ENCODE results near the gene VAMP5.
"Not testable (repeated sequence)": the region's sequence is repeated elsewhere in the genome, so short reads cannot be mapped to it uniquely, and the experiment has no call there.

The VAMP5 gene

DNA sequence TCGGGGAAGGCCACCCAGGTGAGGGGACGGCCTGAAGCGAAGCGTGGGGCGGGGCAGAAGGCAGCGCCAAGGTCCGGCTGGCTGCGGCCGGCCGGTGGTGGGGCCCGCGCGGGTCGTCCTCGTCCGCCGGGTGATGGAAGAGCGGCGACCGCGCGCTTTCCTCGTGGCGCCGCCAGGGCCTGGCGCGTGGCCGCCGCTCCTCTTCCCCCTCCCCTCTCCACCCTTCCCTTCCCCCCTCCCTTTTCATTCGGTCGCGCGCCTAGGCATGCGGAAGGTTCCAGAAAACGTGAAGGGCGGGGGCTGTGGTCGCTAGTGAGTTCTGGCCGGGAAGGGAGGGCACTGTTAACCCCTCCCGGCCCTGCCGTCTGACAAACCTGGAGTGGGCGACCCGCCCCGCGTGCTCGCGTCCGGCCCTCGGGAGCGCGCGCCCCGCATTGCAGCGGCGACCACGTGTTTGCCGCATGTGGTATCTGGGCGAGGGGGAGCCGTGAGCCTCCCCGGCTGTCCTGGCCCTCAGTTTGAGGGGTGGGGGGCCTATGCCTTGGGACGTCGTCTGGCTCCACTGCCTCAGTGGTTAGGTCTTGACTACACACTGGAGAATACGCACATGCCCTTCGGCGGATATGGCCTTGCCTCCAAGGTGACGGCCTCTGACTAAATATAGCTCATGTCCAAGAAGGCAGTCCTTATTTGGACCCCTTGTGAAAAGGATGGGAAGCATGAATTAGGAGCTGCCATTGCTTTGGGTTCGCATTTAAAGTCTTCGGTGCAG is 44.7 kb upstream of the VAMP5 start:
- no peak for DNase-seq
- Mint-ChIP-seq H3K27ac (peak overlapping the region; percentile 98), H3K4me1 (peaks cover 71% of the 10 kb centered on the region), H3K36me3 (ENCODE audit: low read depth) (peaks cover 47% of the 10 kb centered on the region), H3K9me3 (no peaks in the 10 kb centered on the region), H3K4me3 (peak overlapping the region; percentile 99), H3K27me3 (ENCODE audit: low read depth, poor library complexity) (no peaks in the 10 kb centered on the region)
- TF ChIP-seq, protein P1, sequence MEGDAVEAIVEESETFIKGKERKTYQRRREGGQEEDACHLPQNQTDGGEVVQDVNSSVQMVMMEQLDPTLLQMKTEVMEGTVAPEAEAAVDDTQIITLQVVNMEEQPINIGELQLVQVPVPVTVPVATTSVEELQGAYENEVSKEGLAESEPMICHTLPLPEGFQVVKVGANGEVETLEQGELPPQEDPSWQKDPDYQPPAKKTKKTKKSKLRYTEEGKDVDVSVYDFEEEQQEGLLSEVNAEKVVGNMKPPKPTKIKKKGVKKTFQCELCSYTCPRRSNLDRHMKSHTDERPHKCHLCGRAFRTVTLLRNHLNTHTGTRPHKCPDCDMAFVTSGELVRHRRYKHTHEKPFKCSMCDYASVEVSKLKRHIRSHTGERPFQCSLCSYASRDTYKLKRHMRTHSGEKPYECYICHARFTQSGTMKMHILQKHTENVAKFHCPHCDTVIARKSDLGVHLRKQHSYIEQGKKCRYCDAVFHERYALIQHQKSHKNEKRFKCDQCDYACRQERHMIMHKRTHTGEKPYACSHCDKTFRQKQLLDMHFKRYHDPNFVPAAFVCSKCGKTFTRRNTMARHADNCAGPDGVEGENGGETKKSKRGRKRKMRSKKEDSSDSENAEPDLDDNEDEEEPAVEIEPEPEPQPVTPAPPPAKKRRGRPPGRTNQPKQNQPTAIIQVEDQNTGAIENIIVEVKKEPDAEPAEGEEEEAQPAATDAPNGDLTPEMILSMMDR (IDR thresholded peaks at IDR 0.05), result no peak

DNA sequence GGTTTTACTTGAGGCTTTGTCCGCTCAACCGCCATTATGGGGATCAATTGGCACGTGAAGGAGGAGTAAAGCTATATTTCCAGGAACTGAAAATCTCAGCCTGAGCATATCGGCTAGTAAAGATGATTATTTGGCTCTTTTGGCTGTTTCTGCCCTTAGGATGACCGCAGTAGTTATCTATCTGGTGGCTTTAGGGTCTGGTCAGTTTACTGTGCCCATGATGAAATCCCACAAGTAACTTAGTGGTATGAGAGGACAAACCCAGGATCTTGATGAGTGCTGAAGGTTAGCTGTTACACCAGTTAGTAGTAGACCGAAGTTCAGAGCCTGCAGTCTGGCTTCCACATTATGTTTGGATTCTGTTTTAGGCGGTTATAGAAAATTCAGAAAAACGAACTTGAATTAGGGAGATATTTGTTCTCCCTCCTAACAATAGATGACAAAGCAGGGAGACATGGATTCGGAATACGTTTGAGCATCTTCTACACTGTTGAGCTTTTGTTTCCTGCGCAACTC is 44.0 kb upstream of the VAMP5 start:
- Mint-ChIP-seq H3K27me3 (ENCODE audit: low read depth, poor library complexity) (no peaks in the 10 kb centered on the region), H3K36me3 (ENCODE audit: low read depth) (peaks cover 51% of the 10 kb centered on the region), H3K27ac (peak overlapping the region; percentile 89), H3K9me3 (no peaks in the 10 kb centered on the region), H3K4me1 (peaks cover 68% of the 10 kb centered on the region), H3K4me3 (peak overlapping the region; percentile 99)
- DNase-seq, result no peak
- TF ChIP-seq, protein P1 (IDR thresholded peaks at IDR 0.05), result no peak

DNA sequence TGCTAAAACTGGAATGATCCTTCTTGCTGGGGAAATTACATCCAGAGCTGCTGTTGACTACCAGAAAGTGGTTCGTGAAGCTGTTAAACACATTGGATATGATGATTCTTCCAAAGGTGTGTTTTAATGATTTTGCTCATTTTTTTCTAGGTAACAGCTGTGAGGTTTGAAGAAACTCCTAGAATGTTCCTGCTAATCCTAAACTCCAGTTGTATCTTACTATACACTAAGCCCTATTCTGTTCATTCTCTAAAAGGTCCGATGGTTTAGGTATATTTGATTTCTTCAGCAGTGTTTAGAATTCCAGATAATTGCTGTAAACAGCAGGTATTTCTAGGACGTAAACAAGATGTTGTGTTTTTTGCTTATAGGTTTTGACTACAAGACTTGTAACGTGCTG is 43.0 kb upstream of the VAMP5 start:
- H3K4me1 Mint-ChIP-seq, result peaks cover 65% of the 10 kb centered on the region
- no peaks in the 10 kb centered on the region for H3K27me3 Mint-ChIP-seq (ENCODE audit: low read depth, poor library complexity)
- H3K36me3 Mint-ChIP-seq (ENCODE audit: low read depth), result peaks cover 49% of the 10 kb centered on the region
- TF ChIP-seq, protein P1 (IDR thresholded peaks at IDR 0.05), result no peak
- no peaks in the 10 kb centered on the region for H3K9me3 Mint-ChIP-seq
- peak overlapping the region; percentile 89 for H3K27ac Mint-ChIP-seq
- no peak for DNase-seq
- peak overlapping the region; percentile 99 for H3K4me3 Mint-ChIP-seq

DNA sequence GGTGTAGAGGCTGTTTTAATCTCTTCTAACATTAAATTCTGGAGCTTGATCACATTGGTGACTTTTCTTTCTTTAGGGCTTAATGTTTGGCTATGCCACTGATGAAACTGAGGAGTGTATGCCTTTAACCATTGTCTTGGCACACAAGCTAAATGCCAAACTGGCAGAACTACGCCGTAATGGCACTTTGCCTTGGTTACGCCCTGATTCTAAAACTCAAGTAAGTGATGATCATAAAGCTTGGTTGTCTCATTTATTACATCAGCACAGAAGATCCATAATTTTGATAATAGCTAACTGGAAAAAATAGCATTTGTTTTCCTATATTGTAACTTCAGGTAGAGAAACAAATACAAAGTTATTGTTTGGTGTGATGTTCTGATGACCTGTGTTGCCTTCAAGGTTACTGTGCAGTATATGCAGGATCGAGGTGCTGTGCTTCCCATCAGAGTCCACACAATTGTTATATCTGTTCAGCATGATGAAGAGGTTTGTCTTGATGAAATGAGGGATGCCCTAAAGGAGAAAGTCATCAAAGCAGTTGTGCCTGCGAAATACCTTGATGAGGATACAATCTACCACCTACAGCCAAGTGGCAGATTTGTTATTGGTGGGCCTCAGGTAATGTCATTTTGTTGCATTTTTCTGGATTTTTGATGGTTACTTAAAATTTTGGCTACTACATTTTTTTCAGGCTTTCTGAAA is 42.3 kb upstream of the VAMP5 start:
- peak overlapping the region; percentile 99 for H3K4me3 Mint-ChIP-seq
- peak overlapping the region; percentile 23 for H3K27ac Mint-ChIP-seq
- no peaks in the 10 kb centered on the region for H3K9me3 Mint-ChIP-seq
- no peak for DNase-seq
- peaks cover 47% of the 10 kb centered on the region for H3K36me3 Mint-ChIP-seq (ENCODE audit: low read depth)
- TF ChIP-seq, protein P1 (IDR thresholded peaks at IDR 0.05), result no peak
- peaks cover 58% of the 10 kb centered on the region for H3K4me1 Mint-ChIP-seq
- no peaks in the 10 kb centered on the region for H3K27me3 Mint-ChIP-seq (ENCODE audit: low read depth, poor library complexity)

DNA sequence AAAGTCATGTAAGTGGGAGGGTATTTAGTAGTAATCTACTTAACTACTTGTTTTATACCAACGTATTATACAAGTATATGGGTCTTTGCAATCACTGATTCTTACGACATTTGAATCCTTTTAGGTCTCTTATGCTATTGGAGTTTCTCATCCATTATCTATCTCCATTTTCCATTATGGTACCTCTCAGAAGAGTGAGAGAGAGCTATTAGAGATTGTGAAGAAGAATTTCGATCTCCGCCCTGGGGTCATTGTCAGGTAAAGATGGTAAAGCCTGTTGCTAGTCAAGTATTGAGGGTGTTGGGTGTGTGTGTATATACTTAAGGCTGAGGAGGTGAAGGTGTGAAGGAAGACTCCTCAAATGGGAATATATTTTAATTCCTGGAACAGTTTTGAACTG is 41.5 kb upstream of the VAMP5 start:
- TF ChIP-seq, protein P1 (IDR thresholded peaks at IDR 0.05), result no peak
- Mint-ChIP-seq H3K27ac (peak overlapping the region; percentile 55), H3K4me1 (peaks cover 50% of the 10 kb centered on the region), H3K9me3 (no peaks in the 10 kb centered on the region), H3K36me3 (ENCODE audit: low read depth) (peaks cover 47% of the 10 kb centered on the region), H3K4me3 (peak overlapping the region; percentile 99), H3K27me3 (ENCODE audit: low read depth, poor library complexity) (no peaks in the 10 kb centered on the region)
- no peak for DNase-seq

DNA sequence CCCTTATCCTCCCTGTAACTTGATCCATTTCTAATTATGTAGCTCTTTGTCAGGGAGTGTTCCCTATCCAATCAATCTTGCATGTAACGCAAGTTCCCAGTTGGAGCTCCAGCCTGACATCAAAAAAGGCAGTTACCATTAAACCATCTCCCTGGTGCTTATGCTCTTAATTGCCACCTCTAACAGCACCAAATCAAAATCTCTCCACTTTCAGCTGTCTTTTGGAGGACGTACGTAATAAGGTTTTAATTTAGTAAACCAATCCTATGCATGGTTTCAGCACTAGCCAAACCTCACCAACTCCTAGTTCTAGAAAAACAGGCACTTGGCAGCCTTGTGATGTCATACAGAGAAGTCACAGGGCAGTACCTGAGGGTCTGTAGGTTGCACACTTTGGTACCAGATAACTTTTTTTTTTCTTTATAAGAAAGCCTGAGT is 40.0 kb upstream of the VAMP5 start:
- DNase-seq; H3K27me3 Mint-ChIP-seq (ENCODE audit: low read depth, poor library complexity); H3K9me3 Mint-ChIP-seq: not testable (repeated sequence)
- Mint-ChIP-seq H3K36me3 (ENCODE audit: low read depth) (peaks cover 47% of the 10 kb centered on the region), H3K4me3 (peak overlapping the region; percentile 10), H3K4me1 (peaks cover 45% of the 10 kb centered on the region), H3K27ac (peak overlapping the region; percentile 90)

DNA sequence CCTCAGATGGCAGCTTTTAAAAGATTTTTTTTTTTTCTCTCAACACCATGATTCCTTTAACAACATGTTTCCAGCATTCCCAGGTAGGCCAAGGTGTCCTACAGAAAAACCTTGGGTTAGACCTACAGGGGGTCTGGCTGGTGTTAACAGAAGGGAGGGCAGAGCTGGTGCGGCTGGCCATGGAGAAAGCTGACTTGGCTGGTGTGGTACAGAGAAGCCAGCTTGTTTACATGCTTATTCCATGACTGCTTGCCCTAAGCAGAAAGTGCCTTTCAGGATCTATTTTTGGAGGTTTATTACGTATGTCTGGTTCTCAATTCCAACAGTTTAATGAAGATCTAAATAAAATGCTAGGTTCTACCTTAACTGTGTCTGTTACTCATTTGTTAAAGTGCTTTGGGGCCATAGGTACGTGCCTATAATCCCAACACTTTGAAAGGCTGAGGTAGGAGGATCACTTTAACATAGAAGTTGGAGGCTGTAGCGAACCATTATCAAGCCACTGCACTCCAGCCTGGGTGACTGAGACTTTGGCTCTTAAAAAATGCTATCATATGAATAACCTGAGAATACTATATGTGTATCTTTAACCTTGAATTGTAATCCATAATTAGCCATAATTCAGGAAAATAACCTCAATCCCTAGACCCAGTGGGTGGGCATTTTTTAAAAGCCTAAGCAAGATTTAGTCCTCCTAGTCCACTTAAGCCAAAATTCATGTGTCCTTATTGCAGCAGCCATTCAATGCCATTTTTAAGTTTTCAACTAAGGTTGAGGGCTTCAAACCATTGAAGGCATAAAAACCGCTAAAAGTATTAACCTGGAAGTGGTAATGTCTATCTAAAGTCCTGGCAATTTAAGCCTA is 39.1 kb upstream of the VAMP5 start:
- Mint-ChIP-seq H3K27ac (peak overlapping the region; percentile 90), H3K4me1 (peaks cover 52% of the 10 kb centered on the region)

More for the DNA sequence above, 39.1 kb upstream of the VAMP5 start:
- H3K9me3 Mint-ChIP-seq; H3K27me3 Mint-ChIP-seq (ENCODE audit: low read depth, poor library complexity); DNase-seq; H3K4me3 Mint-ChIP-seq: not testable (repeated sequence)
- peaks cover 52% of the 10 kb centered on the region for H3K36me3 Mint-ChIP-seq (ENCODE audit: low read depth)
